Activated CD4-positive, alpha-beta T cell treated with anti-CD3 and anti-CD28 coated beads, Interleukin-2, amount 10 ng/mL, durations not matched to agents 24 days and 14 days (primary cell): Measurements from ENCODE around the gene SP7. TPM values are rescaled to one million over a fixed set of nuclear protein-coding genes. Genes with fewer than 3 reads are reported as not detected.
"Not testable (repeated sequence)": the region's sequence is repeated elsewhere in the genome, so short reads cannot be mapped to it uniquely, and the experiment has no call there.

Experiments used
- DNase-seq: peaks from one replicate; pipeline ENCODE4 v3.0.0; 2022
- H3K27ac Mint-ChIP-seq: one replicate; pipeline ENCODE4 v1.8.0; 2022; ENCODE audit warnings: mild to moderate bottlenecking, mixed read lengths
- H3K27me3 Mint-ChIP-seq: one replicate; pipeline ENCODE4 v1.8.0; 2022; ENCODE audit warnings: mixed read lengths
- H3K36me3 Mint-ChIP-seq: one replicate; pipeline ENCODE4 v1.8.0; 2022; ENCODE audit warnings: low read depth, mild to moderate bottlenecking, mixed read lengths
- H3K4me1 Mint-ChIP-seq: one replicate; pipeline ENCODE4 v1.8.0; 2021; ENCODE audit warnings: mixed read lengths
- H3K4me3 Mint-ChIP-seq: one replicate; pipeline ENCODE4 v1.8.0; 2022; ENCODE audit warnings: mild to moderate bottlenecking, moderate library complexity, mixed read lengths
- H3K9me3 Mint-ChIP-seq: one replicate; pipeline ENCODE4 v1.8.0; 2021; ENCODE audit warnings: mixed read lengths
- intact Hi-C: fragments of 100-400 bp; cut with micrococcal nuclease; formaldehyde crosslinking; loops from one replicate; pipeline ENCODE4 v1.15.1; 2023
- total RNA-seq: library from RNA; stranded (reverse); gene quantifications from 2 replicates; pipeline ENCODE4 v1.2.3, GENCODE V29; 2022

The SP7 gene
- total RNA-seq, 1 donor from 2014 or later, result not detected

DNA sequence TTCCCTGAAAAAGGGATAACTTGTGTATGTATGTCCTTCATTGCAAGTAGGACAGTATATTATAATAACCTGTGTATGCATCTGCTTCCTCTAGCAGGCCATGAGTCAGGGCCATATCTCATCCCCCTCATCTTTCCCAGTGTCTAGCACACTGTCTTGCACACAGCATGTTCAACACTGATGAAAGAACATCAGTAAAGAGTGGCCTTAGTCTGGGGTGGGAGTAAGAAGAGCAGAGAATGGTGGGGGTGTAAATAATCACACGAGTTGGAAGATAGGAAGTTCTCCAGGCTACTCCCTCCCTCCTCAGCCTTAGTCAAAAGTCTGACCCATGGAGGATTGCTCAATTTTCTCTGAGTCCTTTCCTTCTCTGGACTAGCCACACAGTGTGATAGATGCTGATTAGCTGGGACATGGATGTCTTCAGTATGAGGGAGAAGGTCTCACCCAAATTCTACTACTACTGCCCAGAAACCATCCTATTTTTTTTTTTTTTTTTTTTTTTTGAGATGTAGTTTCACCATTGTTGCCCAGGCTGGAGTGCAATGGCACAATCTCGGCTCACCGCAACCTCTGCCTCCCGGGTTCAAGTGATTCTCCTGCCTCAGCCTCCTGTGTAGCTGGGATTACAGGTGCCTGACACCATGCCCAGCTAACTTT lies 29.2 kb upstream of the SP7 start:
- no peaks in the 10 kb centered on the region for H3K9me3 Mint-ChIP-seq
- peaks cover 8% of the 10 kb centered on the region for H3K4me1 Mint-ChIP-seq
- no peaks in the 10 kb centered on the region for H3K36me3 Mint-ChIP-seq
- H3K27me3 Mint-ChIP-seq, result no peaks in the 10 kb centered on the region
- no peak overlapping the region for H3K4me3 Mint-ChIP-seq
- H3K27ac Mint-ChIP-seq, result peak overlapping the region; percentile 74
- DNase-seq, result no peak
- intact Hi-C loops, result no loop called here

GRCh38 chr12:53361638-53362037 lies 25.5 kb upstream of the SP7 start:
- H3K36me3 Mint-ChIP-seq, DNase-seq, intact Hi-C loops, H3K9me3 Mint-ChIP-seq, H3K4me3 Mint-ChIP-seq, H3K27ac Mint-ChIP-seq, H3K4me1 Mint-ChIP-seq, H3K27me3 Mint-ChIP-seq: not testable (repeated sequence)

DNA sequence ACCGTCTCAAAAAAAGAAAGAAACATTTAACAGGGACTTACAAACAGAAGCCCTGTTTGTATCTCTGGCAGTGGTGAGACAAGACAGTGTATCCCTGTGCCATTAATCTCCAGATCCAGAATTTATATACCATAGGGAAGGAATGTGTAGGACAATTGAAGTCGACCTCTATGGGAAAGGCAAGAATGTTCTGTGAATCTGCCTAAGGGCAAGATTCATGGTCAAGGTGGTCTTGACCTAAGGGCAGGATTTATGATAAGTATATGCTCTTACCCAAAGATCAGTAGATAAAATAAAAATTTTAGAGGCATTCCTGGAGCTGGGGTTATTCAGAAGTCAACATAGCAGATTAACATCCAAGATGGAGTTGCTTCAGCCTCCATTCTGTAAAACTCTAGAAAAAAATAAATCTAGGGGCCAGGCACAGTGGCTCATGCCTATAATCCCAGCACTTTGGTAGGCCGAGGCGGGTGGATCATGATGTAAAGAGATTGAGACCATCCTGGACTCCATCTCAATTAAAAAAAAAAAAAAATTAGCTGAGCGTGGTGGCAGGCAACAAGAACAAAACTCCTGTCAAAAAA lies 22.8 kb upstream of the SP7 start:
- H3K27me3 Mint-ChIP-seq, result no peaks in the 10 kb centered on the region
- H3K27ac Mint-ChIP-seq, result no peak overlapping the region
- intact Hi-C loops, result no loop called here
- no peak overlapping the region for H3K4me3 Mint-ChIP-seq
- no peaks in the 10 kb centered on the region for H3K9me3 Mint-ChIP-seq
- DNase-seq, result no peak
- no peaks in the 10 kb centered on the region for H3K4me1 Mint-ChIP-seq
- no peaks in the 10 kb centered on the region for H3K36me3 Mint-ChIP-seq

GRCh38 chr12:53355121-53355520 lies 19.0 kb upstream of the SP7 start:
- no peak for DNase-seq
- H3K4me3 Mint-ChIP-seq, result no peak overlapping the region
- H3K4me1 Mint-ChIP-seq, result peaks cover 6% of the 10 kb centered on the region
- H3K9me3 Mint-ChIP-seq, result no peaks in the 10 kb centered on the region
- H3K36me3 Mint-ChIP-seq, result no peaks in the 10 kb centered on the region
- H3K27ac Mint-ChIP-seq, result no peak overlapping the region
- H3K27me3 Mint-ChIP-seq, result no peaks in the 10 kb centered on the region
- intact Hi-C loops, result no loop called here

- Mint-ChIP-seq H3K4me1 (peaks cover 6% of the 10 kb centered on the region), H3K9me3 (no peaks in the 10 kb centered on the region), H3K4me3 (no peak overlapping the region), H3K27ac (no peak overlapping the region), H3K36me3 (no peaks in the 10 kb centered on the region), H3K27me3 (no peaks in the 10 kb centered on the region)
- intact Hi-C loops, result no loop called here
- no peak for DNase-seq
Measured at GRCh38 chr12:53353257-53353655, 17.1 kb upstream of the SP7 start.

GRCh38 chr12:53352331-53353256 lies 16.4 kb upstream of the SP7 start:
- intact Hi-C loops, result loop anchor here (1.0 kb wide), 3 partner anchors 30 to 156 kb away; no protein-coding TSS in a partner anchor
- peak overlapping the region; percentile 31 for H3K27ac Mint-ChIP-seq
- DNase-seq, result peak; percentile 95
- no peaks in the 10 kb centered on the region for H3K36me3 Mint-ChIP-seq
- H3K9me3 Mint-ChIP-seq, result no peaks in the 10 kb centered on the region
- H3K4me3 Mint-ChIP-seq, result no peak overlapping the region
- H3K27me3 Mint-ChIP-seq, result no peaks in the 10 kb centered on the region
- peaks cover 6% of the 10 kb centered on the region for H3K4me1 Mint-ChIP-seq

DNA sequence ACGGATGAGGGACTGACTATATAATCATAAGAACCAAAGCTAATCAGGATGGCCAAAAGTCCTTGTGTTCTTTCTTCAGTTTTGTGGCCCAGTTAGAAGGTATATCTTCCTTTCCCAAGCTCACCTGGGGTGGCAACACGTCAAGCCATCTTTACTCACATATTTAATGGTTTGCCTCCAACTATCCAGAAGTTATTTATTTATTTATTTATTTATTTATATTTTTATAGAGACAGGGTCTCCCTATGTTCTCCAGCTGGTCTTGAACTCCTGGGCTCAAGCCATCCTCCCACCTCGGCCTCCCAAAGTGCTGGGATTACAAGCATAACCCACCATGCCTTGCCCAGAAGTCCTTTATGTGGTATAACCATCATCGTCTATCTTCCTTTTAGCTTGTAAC lies 11.8 kb upstream of the SP7 start:
- Mint-ChIP-seq H3K27me3 (no peaks in the 10 kb centered on the region), H3K36me3 (peaks cover 1% of the 10 kb centered on the region), H3K4me1 (peaks cover 24% of the 10 kb centered on the region), H3K4me3 (no peak overlapping the region), H3K27ac (no peak overlapping the region), H3K9me3 (no peaks in the 10 kb centered on the region)
- DNase-seq, result no peak
- intact Hi-C loops, result no loop called here

GRCh38 chr12:53346491-53346890 lies 10.3 kb upstream of the SP7 start:
- intact Hi-C loops, result no loop called here
- H3K36me3 Mint-ChIP-seq, result peaks cover 1% of the 10 kb centered on the region
- no peaks in the 10 kb centered on the region for H3K9me3 Mint-ChIP-seq
- peaks cover 19% of the 10 kb centered on the region for H3K4me1 Mint-ChIP-seq
- H3K4me3 Mint-ChIP-seq, result no peak overlapping the region
- H3K27ac Mint-ChIP-seq, result no peak overlapping the region
- H3K27me3 Mint-ChIP-seq, result peaks cover 2% of the 10 kb centered on the region
- no peak for DNase-seq

DNA sequence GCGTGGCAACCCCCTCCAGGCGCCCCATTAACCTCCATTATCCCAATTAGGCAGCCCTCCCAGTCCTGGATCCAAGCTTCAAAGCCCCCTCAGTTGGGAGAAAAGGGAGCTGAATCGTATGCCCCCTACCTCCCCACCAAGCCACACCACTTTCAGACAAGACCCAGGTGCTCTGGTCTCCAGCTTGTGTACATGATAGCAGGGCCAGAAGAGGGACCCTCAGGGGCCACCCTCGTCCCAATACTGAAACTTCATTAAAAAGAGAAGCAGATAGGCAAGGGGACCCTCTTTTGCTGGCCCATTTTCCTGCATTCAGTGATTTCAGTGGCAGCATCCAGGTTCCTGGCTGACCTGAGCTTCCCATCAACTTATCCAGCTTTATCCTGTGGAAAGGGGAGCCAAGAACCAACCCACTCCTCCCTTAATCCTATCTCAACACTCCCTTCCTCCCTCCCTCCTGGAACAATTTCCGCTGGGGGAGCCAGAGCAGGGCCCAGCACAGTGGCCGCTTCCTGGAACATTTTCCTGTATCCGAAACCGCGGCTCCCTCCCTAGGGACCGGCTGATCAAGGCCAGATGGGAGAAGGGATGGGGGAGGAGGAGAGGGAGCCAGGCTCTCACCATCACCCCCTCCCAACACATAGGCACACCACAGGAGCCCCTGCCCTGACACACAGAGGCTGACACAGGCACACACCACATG lies 9.5 kb upstream of the SP7 start:
- intact Hi-C loops, result loop anchor here (1.0 kb wide), 2 partner anchors 21 to 186 kb away; no protein-coding TSS in a partner anchor

GRCh38 chr12:53344824-53345485 lies 8.8 kb upstream of the SP7 start:
- intact Hi-C loops, result loop anchor here (1.0 kb wide), 2 partner anchors 21 to 186 kb away; no protein-coding TSS in a partner anchor
- Mint-ChIP-seq H3K36me3 (peaks cover 1% of the 10 kb centered on the region), H3K4me1 (peaks cover 24% of the 10 kb centered on the region), H3K9me3 (no peaks in the 10 kb centered on the region), H3K4me3 (peak overlapping the region; percentile 92), H3K27ac (peak overlapping the region; percentile 90), H3K27me3 (peaks cover 5% of the 10 kb centered on the region)
- peak; percentile 89 for DNase-seq

More for the DNA sequence above, 9.5 kb upstream of the SP7 start:
- Mint-ChIP-seq H3K36me3 (peaks cover 1% of the 10 kb centered on the region), H3K9me3 (no peaks in the 10 kb centered on the region), H3K4me1 (peaks cover 19% of the 10 kb centered on the region), H3K27me3 (peaks cover 2% of the 10 kb centered on the region), H3K27ac (peak overlapping the region; percentile 90), H3K4me3 (peak overlapping the region; percentile 92)
- DNase-seq, result no peak

DNA sequence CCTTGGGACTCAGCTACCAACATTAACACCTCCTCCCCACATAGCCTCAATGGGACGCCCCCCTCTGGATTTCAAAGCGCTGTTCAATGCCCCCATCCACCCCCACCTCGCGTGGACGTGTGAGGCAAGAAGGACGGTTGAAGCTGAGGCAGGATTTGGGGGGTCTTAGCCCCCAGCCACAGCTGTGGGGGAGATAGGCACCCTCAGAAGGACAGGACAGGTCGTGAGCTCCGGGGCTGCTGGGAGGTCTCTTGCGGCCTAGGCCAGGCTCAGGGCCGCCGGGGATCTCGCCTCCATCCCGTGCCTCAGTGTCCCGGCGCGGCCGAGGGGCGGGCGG lies 8.3 kb upstream of the SP7 start:
- H3K4me3 Mint-ChIP-seq, result peak overlapping the region; percentile 77
- H3K27ac Mint-ChIP-seq, result peak overlapping the region; percentile 68
- intact Hi-C loops, result no loop called here
- H3K9me3 Mint-ChIP-seq, result no peaks in the 10 kb centered on the region
- peaks cover 9% of the 10 kb centered on the region for H3K27me3 Mint-ChIP-seq
- no peak for DNase-seq
- peaks cover 25% of the 10 kb centered on the region for H3K4me1 Mint-ChIP-seq
- peaks cover 1% of the 10 kb centered on the region for H3K36me3 Mint-ChIP-seq

DNA sequence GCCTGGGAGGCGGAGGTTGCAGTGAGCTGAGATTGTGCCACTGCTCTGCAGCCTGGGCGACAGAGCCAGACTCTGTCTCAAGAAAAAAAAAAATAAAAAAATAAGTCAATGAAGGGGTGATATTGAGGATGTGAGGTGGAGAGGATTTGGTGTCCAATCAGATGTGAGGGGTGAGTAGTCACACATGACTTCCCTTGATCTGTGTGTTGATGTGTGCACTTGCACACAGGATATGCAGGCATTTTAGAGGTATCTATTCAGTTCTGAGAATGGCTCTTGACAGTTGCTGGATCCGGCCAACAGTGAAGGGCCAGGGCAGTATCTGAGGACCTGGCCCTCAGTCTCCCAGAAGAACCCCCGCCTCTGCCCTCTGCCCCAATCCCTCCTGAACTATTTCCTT lies 7.8 kb upstream of the SP7 start:
- peak; percentile 64 for DNase-seq
- H3K4me1 Mint-ChIP-seq, result peaks cover 25% of the 10 kb centered on the region
- H3K27me3 Mint-ChIP-seq, result peaks cover 9% of the 10 kb centered on the region
- peaks cover 1% of the 10 kb centered on the region for H3K36me3 Mint-ChIP-seq
- intact Hi-C loops, result no loop called here
- H3K4me3 Mint-ChIP-seq, result peak overlapping the region; percentile 77
- H3K27ac Mint-ChIP-seq, result peak overlapping the region; percentile 68
- no peaks in the 10 kb centered on the region for H3K9me3 Mint-ChIP-seq

DNA sequence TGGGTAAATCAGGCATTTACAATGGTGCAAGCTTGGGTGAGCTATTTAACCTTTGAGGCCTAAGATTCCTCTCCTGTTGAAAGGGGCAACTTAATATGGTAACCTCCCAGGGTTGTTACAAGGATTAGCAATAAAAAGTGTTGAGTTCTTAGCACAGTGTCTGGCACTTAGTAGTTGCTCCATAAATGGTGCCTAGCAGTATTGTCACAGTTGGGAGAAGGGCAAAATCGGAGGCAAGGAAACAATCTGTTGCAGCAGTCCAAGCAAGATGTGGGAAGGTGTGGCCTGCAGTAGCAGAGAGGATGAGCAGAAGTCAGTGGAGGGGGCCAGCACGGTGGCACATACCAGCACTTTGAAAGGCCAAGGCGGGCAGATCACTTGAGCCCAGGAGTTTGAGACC lies 7.3 kb upstream of the SP7 start:
- Mint-ChIP-seq H3K9me3 (no peaks in the 10 kb centered on the region), H3K4me3 (peak overlapping the region; percentile 42), H3K27ac (peak overlapping the region; percentile 52), H3K36me3 (peaks cover 1% of the 10 kb centered on the region), H3K4me1 (peaks cover 25% of the 10 kb centered on the region), H3K27me3 (peaks cover 9% of the 10 kb centered on the region)
- no peak for DNase-seq
- intact Hi-C loops, result no loop called here
